OCI-LY7 (cell line): ENCODE measurements around the gene PTGR1.
"Not testable (repeated sequence)": the region's sequence is repeated elsewhere in the genome, so short reads cannot be mapped to it uniquely, and the experiment has no call there.

Experiments
- EZH2phosphoT487 ChIP-seq: fragments of 200-600 bp; sonication (generic); IDR thresholded peaks from 2 replicates; pipeline ENCODE4 v1.6.1; 2018; ENCODE audit warnings: low read depth, borderline replicate concordance, mild to moderate bottlenecking, mixed run types, antibody characterized with exemption, low read length, moderate library complexity, mixed read lengths
- TF ChIP-seq, protein P1 (sequence below): fragments of 200-600 bp; sonication (generic); conservative IDR thresholded peaks from 2 replicates; pipeline ENCODE4 v1.5.1; 2014; ENCODE audit warnings: mild to moderate bottlenecking, antibody characterized with exemption, low read length, moderate library complexity, mixed read lengths

DNA sequence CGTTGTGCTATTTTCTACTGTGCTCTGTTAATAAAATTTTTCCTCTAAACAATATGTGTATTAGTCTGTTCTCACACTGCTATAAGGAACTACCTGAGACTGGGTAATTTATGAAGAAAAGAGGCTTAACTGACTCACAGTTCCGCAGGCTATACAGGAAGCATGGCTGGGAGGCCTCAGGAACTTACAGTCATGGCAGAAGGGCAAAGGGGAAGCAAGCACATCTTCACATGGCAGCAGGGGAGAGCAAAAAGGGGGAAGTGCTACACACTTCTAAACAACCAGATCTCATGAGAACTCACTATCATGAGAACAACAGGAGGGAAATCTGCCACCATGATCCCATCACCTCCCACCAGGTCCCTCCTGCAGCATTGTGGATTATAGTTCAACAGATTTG, 44.0 kb downstream of the PTGR1 start:
- TF ChIP-seq, protein P1, sequence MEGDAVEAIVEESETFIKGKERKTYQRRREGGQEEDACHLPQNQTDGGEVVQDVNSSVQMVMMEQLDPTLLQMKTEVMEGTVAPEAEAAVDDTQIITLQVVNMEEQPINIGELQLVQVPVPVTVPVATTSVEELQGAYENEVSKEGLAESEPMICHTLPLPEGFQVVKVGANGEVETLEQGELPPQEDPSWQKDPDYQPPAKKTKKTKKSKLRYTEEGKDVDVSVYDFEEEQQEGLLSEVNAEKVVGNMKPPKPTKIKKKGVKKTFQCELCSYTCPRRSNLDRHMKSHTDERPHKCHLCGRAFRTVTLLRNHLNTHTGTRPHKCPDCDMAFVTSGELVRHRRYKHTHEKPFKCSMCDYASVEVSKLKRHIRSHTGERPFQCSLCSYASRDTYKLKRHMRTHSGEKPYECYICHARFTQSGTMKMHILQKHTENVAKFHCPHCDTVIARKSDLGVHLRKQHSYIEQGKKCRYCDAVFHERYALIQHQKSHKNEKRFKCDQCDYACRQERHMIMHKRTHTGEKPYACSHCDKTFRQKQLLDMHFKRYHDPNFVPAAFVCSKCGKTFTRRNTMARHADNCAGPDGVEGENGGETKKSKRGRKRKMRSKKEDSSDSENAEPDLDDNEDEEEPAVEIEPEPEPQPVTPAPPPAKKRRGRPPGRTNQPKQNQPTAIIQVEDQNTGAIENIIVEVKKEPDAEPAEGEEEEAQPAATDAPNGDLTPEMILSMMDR, result not testable (repeated sequence)
- not testable (repeated sequence) for TF ChIP-seq EZH2phosphoT487
